HepG2 (cell line): Measurements from ENCODE around the gene ELP1. TPM values are rescaled to one million over a fixed set of nuclear protein-coding genes. Genes with fewer than 3 reads are reported as not detected.

Source experiments
- ATAC-seq: fragments of 200-7000 bp; cut with Tn5 transposase; 3 replicates; pipeline ENCODE4 v1.9.1; 2020; ENCODE audit warnings: mild to moderate bottlenecking, moderate library complexity
- BruUV-seq: library from RNA; stranded (reverse); fragments of 400-500 nt; replicated peaks from 2 replicates; lab custom pipeline; 2021; lab: Mats Ljungman, UMichigan
- CTCF ChIA-PET: fragments of 300-600 bp; formaldehyde crosslinking; extraction: SDS; loops from one replicate; lab custom pipeline; 2021; ENCODE audit warnings: low total read pairs, inconsistent platforms, low intra/inter-chr PET ratio; lab: Yijun Ruan, JAX
- POLR2A ChIA-PET: fragments of 350-600 bp; sonication (Branson Sonifier 250); formaldehyde crosslinking; loops from one replicate; lab custom pipeline; 2020; ENCODE audit warnings: antibody characterized with exemption, inconsistent platforms; lab: Yijun Ruan, JAX
- DNase-seq: peaks from one replicate; pipeline ENCODE4 v3.0.0-alpha.2; 2015; ENCODE audit warnings: low spot score
- FAIRE-seq: peaks from 3 replicates; lab custom pipeline; 2011; peaks lifted over from hg19 to GRCh38; lab: Jason Lieb, UNC
- H2AFZ ChIP-seq: one replicate; pipeline ENCODE4 v1.6.1; 2011; ENCODE audit warnings: low read length, inconsistent platforms
- H3K27ac ChIP-seq: fragments of 300-600 bp; 3 replicates; pipeline ENCODE4 v1.8.0; 2011; ENCODE audit warnings: mixed run types, mild to moderate bottlenecking, mixed read lengths, low read length, inconsistent platforms; ENCODE audit not compliant: insufficient read depth; ENCODE audit errors: extremely low read length
- H3K27me3 ChIP-seq, 2 experiments: fragments of 200-600 bp in 1 of 2; 2 replicates in 1 of 2; 3 replicates in 1 of 2; pipeline versions ENCODE4 v1.6.0 to v1.8.0; 2011; ENCODE audit warnings: low read length in 2 of 2, mild to moderate bottlenecking in 2 of 2, moderate library complexity in 2 of 2, inconsistent platforms in 1 of 2; ENCODE audit not compliant: insufficient read depth in 2 of 2, control insufficient read depth in 1 of 2
- H3K36me3 ChIP-seq, 2 experiments: fragments of 200-600 bp in 1 of 2; replicated peaks in 1 of 2; 2 replicates in 1 of 2; 3 replicates in 1 of 2; pipeline versions ENCODE4 v1.5.1 to v1.8.0; 2011; ENCODE audit warnings: low read length in 2 of 2, inconsistent platforms in 1 of 2; ENCODE audit not compliant: insufficient read depth in 2 of 2, control insufficient read depth in 1 of 2
- H3K4me1 ChIP-seq: 2 replicates; pipeline ENCODE4 v1.5.1; 2012; ENCODE audit warnings: low read length, inconsistent platforms; ENCODE audit not compliant: insufficient read depth
- H3K4me2 ChIP-seq: 2 replicates; pipeline ENCODE4 v1.6.0; 2011; ENCODE audit warnings: low read depth, low read length, inconsistent platforms
- H3K4me3 ChIP-seq, 3 experiments: fragments of 200-600 bp in 1 of 3; sonication (generic), shearing (Covaris generic) in 1 of 3; replicated peaks in 1 of 3; 2 replicates each; pipeline ENCODE4 v1.5.1; 2011 to 2016; ENCODE audit warnings: low read length in 3 of 3, inconsistent platforms in 2 of 3, low read depth in 2 of 3, mild to moderate bottlenecking in 2 of 3, control low read depth in 1 of 3, mixed read lengths in 1 of 3; ENCODE audit not compliant: insufficient read depth in 1 of 3
- H3K79me2 ChIP-seq: one replicate; pipeline ENCODE4 v1.6.1; 2011; ENCODE audit warnings: low read length, inconsistent platforms; ENCODE audit not compliant: insufficient read depth
- H3K9ac ChIP-seq: 2 replicates; pipeline ENCODE4 v1.6.0; 2011; ENCODE audit warnings: mild to moderate bottlenecking, low read depth, low read length, inconsistent platforms; ENCODE audit not compliant: insufficient read depth
- H3K9me3 ChIP-seq: 2 replicates; pipeline ENCODE4 v1.5.1; 2012; ENCODE audit warnings: mild to moderate bottlenecking, low read length
- H4K20me1 ChIP-seq: 2 replicates; pipeline ENCODE4 v1.6.0; 2011; ENCODE audit warnings: inconsistent platforms, mild to moderate bottlenecking, low read length, moderate library complexity; ENCODE audit not compliant: insufficient read depth
- ELF1 ChIP-seq: sonication (generic); formaldehyde crosslinking; IDR thresholded peaks from 2 replicates; pipeline ENCODE4 v1.4.0; 2020; ENCODE audit warnings: missing genetic modification reagents
- GATA4 ChIP-seq: sonication (generic); IDR thresholded peaks from 2 replicates; pipeline ENCODE4 v1.6.1; 2016; ENCODE audit warnings: antibody characterized with exemption, low read depth, borderline replicate concordance
- GFI1 ChIP-seq: sonication (generic); formaldehyde crosslinking; IDR thresholded peaks from 2 replicates; pipeline ENCODE4 v1.5.0; 2020; ENCODE audit warnings: missing genetic modification reagents, mild to moderate bottlenecking, borderline replicate concordance
- GPN1 ChIP-seq: sonication (generic); formaldehyde crosslinking; IDR thresholded peaks from 2 replicates; pipeline ENCODE4 v1.5.1; 2020; ENCODE audit warnings: missing genetic modification reagents, borderline replicate concordance
- HOXA3 ChIP-seq: sonication (generic); formaldehyde crosslinking; IDR thresholded peaks from 2 replicates; pipeline ENCODE4 v1.5.0; 2020; ENCODE audit warnings: missing genetic modification reagents
- NFKBIZ ChIP-seq: IDR thresholded peaks from 2 replicates; pipeline ENCODE4 v1.6.1; 2018; ENCODE audit warnings: missing genetic modification reagents, missing compliant biosample characterization
- PAXIP1 ChIP-seq: sonication (generic); formaldehyde crosslinking; conservative IDR thresholded peaks from 2 replicates; pipeline ENCODE4 v1.4.0; 2020; ENCODE audit warnings: mild to moderate bottlenecking, missing genetic modification reagents, moderate library complexity
- PHF5A ChIP-seq: IDR thresholded peaks from one replicate; pipeline ENCODE4 v1.6.1; 2018; ENCODE audit warnings: low read depth, missing genetic modification reagents; ENCODE audit not compliant: unreplicated experiment
- RARA ChIP-seq: IDR thresholded peaks from 2 replicates; pipeline ENCODE4 v1.6.1; 2016; ENCODE audit warnings: missing genetic modification reagents, missing compliant biosample characterization
- RBFOX2 ChIP-seq: fragments of 200-400 bp; formaldehyde crosslinking; IDR thresholded peaks from 2 replicates; pipeline ENCODE4 v1.6.1; 2017; ENCODE audit warnings: low read depth, mild to moderate bottlenecking, low read length
- SOX5 ChIP-seq: IDR thresholded peaks from 2 replicates; pipeline ENCODE4 v1.6.1; 2016; ENCODE audit warnings: borderline replicate concordance
- TCF7 ChIP-seq: sonication (generic); IDR thresholded peaks from 2 replicates; pipeline ENCODE4 v1.6.1; 2016; ENCODE audit warnings: antibody characterized with exemption, low read depth
- TOPORS ChIP-seq: sonication (generic); formaldehyde crosslinking; IDR thresholded peaks from 2 replicates; pipeline ENCODE4 v1.8.0; 2023; ENCODE audit warnings: mild to moderate bottlenecking, missing genetic modification reagents
- U2AF2 ChIP-seq: fragments of 200-400 bp; formaldehyde crosslinking; IDR thresholded peaks from 2 replicates; pipeline ENCODE4 v1.6.1; 2017; ENCODE audit warnings: low read depth, mild to moderate bottlenecking, low read length
- ZBTB8A ChIP-seq: sonication (generic); formaldehyde crosslinking; IDR thresholded peaks from 2 replicates; pipeline ENCODE4 v1.4.0; 2020; ENCODE audit warnings: mild to moderate bottlenecking, low read depth, missing genetic modification reagents, borderline replicate concordance
- ZNF225 ChIP-seq: sonication (generic); formaldehyde crosslinking; IDR thresholded peaks from 2 replicates; pipeline ENCODE4 v1.4.0; 2020; ENCODE audit warnings: mild to moderate bottlenecking, missing genetic modification reagents
- ZNF235 ChIP-seq: sonication (generic); formaldehyde crosslinking; IDR thresholded peaks from 2 replicates; pipeline ENCODE4 v1.8.1; 2023; ENCODE audit warnings: mild to moderate bottlenecking, missing genetic modification reagents, borderline replicate concordance
- ZNF256 ChIP-seq: sonication (generic); formaldehyde crosslinking; conservative IDR thresholded peaks from 2 replicates; pipeline ENCODE4 v1.4.0; 2020; ENCODE audit warnings: missing genetic modification reagents
- ZNF292 ChIP-seq: sonication (generic); formaldehyde crosslinking; IDR thresholded peaks from 2 replicates; pipeline ENCODE4 v1.8.1; 2022; ENCODE audit warnings: mild to moderate bottlenecking, low read depth, missing genetic modification reagents, borderline replicate concordance
- ZNF460 ChIP-seq: sonication (generic); formaldehyde crosslinking; IDR thresholded peaks from 2 replicates; pipeline ENCODE4 v1.5.1; 2020; ENCODE audit warnings: missing genetic modification reagents, mild to moderate bottlenecking, borderline replicate concordance
- ZNF614 ChIP-seq: IDR thresholded peaks from 2 replicates; pipeline ENCODE4 v1.6.1; 2018; ENCODE audit warnings: missing biosample characterization, missing genetic modification reagents, inconsistent platforms, borderline replicate concordance
- ZNF672 ChIP-seq: sonication (generic); formaldehyde crosslinking; IDR thresholded peaks from 2 replicates; pipeline ENCODE4 v1.8.1; 2022; ENCODE audit warnings: missing genetic modification reagents
- WGBS: methylation state at CpG from one replicate; pipeline ENCODE4 v1.1.6; 2017; ENCODE audit warnings: low lambda C conversion rate; 5-methylcytosine and 5-hydroxymethylcytosine counted together
- in situ Hi-C: cut with HindIII; loops from 2 replicates; pipeline ENCODE4 v1.10.0; 2017; ENCODE audit warnings: low pct_unique_long_range_greater_than_20kb; ENCODE audit not compliant: extremely low pct_ligation_motif_present
- intact Hi-C: fragments of 100-400 bp; cut with micrococcal nuclease; formaldehyde crosslinking; loops from one replicate; pipeline ENCODE4 v1.10.0; 2022; ENCODE audit not compliant: unreplicated experiment
- polyA plus RNA-seq, 8 experiments: library from polyadenylated mRNA; depleted of rRNA in 3 of 8; stranded (reverse) in 7 of 8; unstranded in 1 of 8; fragments of >200 nt; fragmentation: Illumina TruSeq in 4 of 8; extraction: Trizol in 4 of 8; gene quantifications; 2 replicates each; pipeline versions ENCODE4 v1.2.1 to v1.2.3, GENCODE V29; 2011 to 2016; ENCODE audit warnings: low read depth in 4 of 8, missing spikeins in 1 of 8, mixed read lengths in 1 of 8; ENCODE audit not compliant: insufficient read depth in 1 of 8
- total RNA-seq, 5 experiments: library from RNA; depleted of rRNA; stranded (reverse); fragments of >200 nt; fragmentation: Illumina TruSeq; extraction: Trizol; gene quantifications; 2 replicates each; pipeline ENCODE4 v1.2.3, GENCODE V29; 2016; ENCODE audit warnings: low read depth in 1 of 5
- TF ChIP-seq, protein P1 (sequence below): sonication (generic); formaldehyde crosslinking; IDR thresholded peaks from 2 replicates; pipeline ENCODE4 v1.5.1; 2020; ENCODE audit warnings: mild to moderate bottlenecking, missing genetic modification reagents, moderate library complexity

ELP1 gene
- total and polyA plus RNA-seq, 2 of the 13 experiments (the other 11 are each of a cell fraction or from before 2014, with no cell fraction given): 157 to 275 TPM

DNA sequence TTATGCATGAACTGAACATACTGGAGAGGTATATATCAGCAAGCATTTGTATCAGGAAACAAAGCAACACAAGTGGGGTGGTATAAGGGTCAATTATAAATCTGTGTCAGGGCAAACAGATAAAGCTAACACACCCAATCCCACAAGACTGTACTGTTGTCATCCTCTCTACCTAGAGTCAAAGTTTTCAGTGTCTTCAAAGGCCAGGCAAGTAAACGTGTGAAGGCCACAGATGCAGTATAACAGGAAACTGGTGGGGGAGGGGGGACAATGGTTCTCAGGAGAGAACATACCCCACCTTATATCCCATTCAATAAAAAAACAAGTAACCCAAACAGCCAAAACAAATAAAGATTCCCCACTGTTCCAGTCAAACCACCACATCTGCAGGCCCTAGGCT, 22.1 kb downstream of the ELP1 start:
- intact Hi-C loops: no loop called here
- Histone ChIP-seq H3K36me3 (peaks cover 29 to 82% of the 10 kb centered on the region in 2 experiments), H3K4me2 (no peak overlapping the region), H3K9me3 (no peaks in the 10 kb centered on the region), H3K4me1 (peaks cover 9% of the 10 kb centered on the region), H4K20me1 (no peaks in the 10 kb centered on the region), H2AFZ (no peak overlapping the region), H3K27ac (no peak overlapping the region), H3K9ac (no peak overlapping the region), H3K79me2 (peaks cover 2% of the 10 kb centered on the region), H3K4me3 (no peak overlapping the region), H3K27me3 (no peaks in the 10 kb centered on the region)
- DNase-seq: peak; percentile 15
- ChIA-PET POLR2A (interaction anchor here (0.8 to 1.3 kb wide), 2 partner anchors 22 to 25 kb away, joined by 3 read pairs; no protein-coding TSS in a partner anchor), CTCF (no interaction called here)
- peak; percentile 31; the same call in 1 of the 3 replicates for ATAC-seq
- in situ Hi-C loops: no loop called here
- no TSS peak for BruUV-seq
- FAIRE-seq: no peak
- 28% methylated on average over 1 of the region's 1 CpG for WGBS
- TF ChIP-seq ZNF225 (CRISPR knock-in tag) (no peak), SOX5 (CRISPR knock-in tag) (peak; percentile 19; the same call in 1 of the 2 replicates), TOPORS (CRISPR knock-in tag) (no peak), ELF1 (CRISPR knock-in tag) (no peak), ZNF672 (CRISPR knock-in tag) (no peak), ZNF614 (no peak), NFKBIZ (CRISPR knock-in tag) (no peak), TCF7 (0 out of 2 replicates have a peak, but pooled peaks have one; percentile 12), U2AF2 (no peak), ZNF235 (CRISPR knock-in tag) (no peak), RARA (peak; percentile 30; the same call in 1 of the 2 replicates), ZNF292 (no peak), ZBTB8A (CRISPR knock-in tag) (no peak), GATA4 (no peak), PAXIP1 (CRISPR knock-in tag) (0 out of 2 replicates have a peak, but pooled peaks have one; percentile 15), ZNF460 (CRISPR knock-in tag) (no peak), ZNF256 (CRISPR knock-in tag) (no peak), RBFOX2 (no peak), GPN1 (CRISPR knock-in tag) (no peak), HOXA3 (no peak), GFI1 (CRISPR knock-in tag) (peak; percentile 92), PHF5A (CRISPR knock-in tag) (no peak)
- TF ChIP-seq, protein P1, sequence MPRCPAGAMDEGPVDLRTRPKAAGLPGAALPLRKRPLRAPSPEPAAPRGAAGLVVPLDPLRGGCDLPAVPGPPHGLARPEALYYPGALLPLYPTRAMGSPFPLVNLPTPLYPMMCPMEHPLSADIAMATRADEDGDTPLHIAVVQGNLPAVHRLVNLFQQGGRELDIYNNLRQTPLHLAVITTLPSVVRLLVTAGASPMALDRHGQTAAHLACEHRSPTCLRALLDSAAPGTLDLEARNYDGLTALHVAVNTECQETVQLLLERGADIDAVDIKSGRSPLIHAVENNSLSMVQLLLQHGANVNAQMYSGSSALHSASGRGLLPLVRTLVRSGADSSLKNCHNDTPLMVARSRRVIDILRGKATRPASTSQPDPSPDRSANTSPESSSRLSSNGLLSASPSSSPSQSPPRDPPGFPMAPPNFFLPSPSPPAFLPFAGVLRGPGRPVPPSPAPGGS: no peak
